GM12878 (cell line): ENCODE data around the gene HMGCL. TPM values are rescaled to one million over a fixed set of nuclear protein-coding genes. Genes with fewer than 3 reads are reported as not detected.
A peak's percentile ranks its signal among the peaks of the same experiment; 100 is the strongest.

ENCODE experiments used
- ATF7 ChIP-seq: fragments of 450-650 bp; IDR thresholded peaks from 2 replicates; pipeline ENCODE4 v1.6.1; 2016; ENCODE audit warnings: low read depth, mild to moderate bottlenecking
- DPF2 ChIP-seq: fragments of 450-650 bp; IDR thresholded peaks from 2 replicates; pipeline ENCODE4 v1.6.1; 2017; ENCODE audit warnings: mild to moderate bottlenecking
- HDGF ChIP-seq: fragments of 450-650 bp; IDR thresholded peaks from 2 replicates; pipeline ENCODE4 v1.6.1; 2016; ENCODE audit warnings: antibody characterized with exemption
- IRF5 ChIP-seq: fragments of 450-650 bp; IDR thresholded peaks from 2 replicates; pipeline ENCODE4 v1.6.1; 2017; ENCODE audit warnings: borderline replicate concordance
- MLLT1 ChIP-seq: fragments of 450-650 bp; IDR thresholded peaks from 2 replicates; pipeline ENCODE4 v1.6.1; 2016; ENCODE audit warnings: mild to moderate bottlenecking
- NFIC ChIP-seq: IDR thresholded peaks from 2 replicates; pipeline ENCODE4 v1.6.1; 2012; ENCODE audit warnings: low read depth, mild to moderate bottlenecking, inconsistent platforms, low read length, moderate library complexity
- POLR2AphosphoS5 ChIP-seq: IDR thresholded peaks from 2 replicates; pipeline ENCODE4 v1.6.1; 2011; ENCODE audit warnings: mild to moderate bottlenecking, low read length, inconsistent platforms
- REST ChIP-seq: IDR thresholded peaks from 2 replicates; pipeline ENCODE4 v1.6.1; 2012; ENCODE audit warnings: mild to moderate bottlenecking, low read depth, low read length
- SMC3 ChIP-seq: IDR thresholded peaks from 2 replicates; pipeline ENCODE4 v1.6.1; 2011; ENCODE audit warnings: low read length, improper control_type of control experiment, borderline replicate concordance
- SUPT20H ChIP-seq: IDR thresholded peaks from 2 replicates; pipeline ENCODE4 v1.6.1; 2011; ENCODE audit warnings: low read depth, mild to moderate bottlenecking, low read length, moderate library complexity, borderline replicate concordance; ENCODE audit not compliant: control insufficient read depth
- SUZ12 ChIP-seq: fragments of 200-600 bp; sonication (generic); IDR thresholded peaks from one replicate; pipeline ENCODE4 v1.6.1; 2018; ENCODE audit warnings: antibody characterized with exemption, mild to moderate bottlenecking; ENCODE audit not compliant: unreplicated experiment
- TAF1 ChIP-seq: IDR thresholded peaks from 2 replicates; pipeline ENCODE4 v1.6.1; 2011; ENCODE audit warnings: mild to moderate bottlenecking, low read depth, low read length, borderline replicate concordance
- TARDBP ChIP-seq: IDR thresholded peaks from 2 replicates; pipeline ENCODE4 v1.6.1; 2016; ENCODE audit warnings: borderline replicate concordance
- USF1 ChIP-seq: IDR thresholded peaks from 2 replicates; pipeline ENCODE4 v1.6.1; 2011; ENCODE audit warnings: borderline replicate concordance, low read depth, mild to moderate bottlenecking, moderate library complexity, mixed read lengths, low read length; ENCODE audit not compliant: insufficient read depth; ENCODE audit errors: extremely low read length
- ZBTB11 ChIP-seq: fragments of 450-650 bp; formaldehyde crosslinking; IDR thresholded peaks from 2 replicates; pipeline ENCODE4 v1.5.0; 2022; ENCODE audit warnings: mild to moderate bottlenecking, missing genetic modification characterization
- polyA plus RNA-seq, 11 experiments: library from polyadenylated mRNA; depleted of rRNA in 4 of 11; unstranded in 6 of 11; stranded (reverse) in 5 of 11; fragments of >200 nt; fragmentation: Nextera tagmentation in 4 of 11; fragmentation: Illumina TruSeq in 1 of 11; extraction: Ambion mirVana in 4 of 11; extraction: Trizol in 1 of 11; gene quantifications; 1 replicate in 1 of 11; 2 replicates in 10 of 11; pipeline versions ENCODE4 v1.2.1 to v1.2.3, GENCODE V29; 2011 to 2016; ENCODE audit warnings: inconsistent platforms in 2 of 11, missing spikeins in 2 of 11, low read depth in 1 of 11
- total RNA-seq, 4 experiments: library from RNA; depleted of rRNA in 3 of 4; stranded (reverse); fragments of >200 nt in 3 of 4; fragmentation: Illumina TruSeq in 1 of 4; extraction: Trizol in 1 of 4; gene quantifications; 2 replicates each; pipeline versions ENCODE4 v1.2.1 to v1.2.3, GENCODE V29; 2013 to 2021

HMGCL gene
- total and polyA plus RNA-seq, 10 of the 15 experiments (the other 5 are each of a cell fraction or from before 2014, with no cell fraction given) = 29.4 to 127 (median 36.4) TPM

- TF ChIP-seq REST = no peak
- TF ChIP-seq USF1 = no peak
- TF ChIP-seq NFIC = peak; percentile 77; the same call in 1 of the 2 replicates
- no peak for TF ChIP-seq IRF5
- TF ChIP-seq SMC3 = 0 out of 2 replicates have a peak, but pooled peaks have one; percentile 11
- peak; percentile 26; the same call in 1 of the 2 replicates for TF ChIP-seq DPF2
- no peak for TF ChIP-seq ZBTB11 (CRISPR knock-in tag)
- TF ChIP-seq TARDBP = no peak
- no peak for TF ChIP-seq SUPT20H
- TF ChIP-seq MLLT1 = peak; percentile 78
- peak; percentile 87 for TF ChIP-seq ATF7
- TF ChIP-seq POLR2AphosphoS5 = peak; percentile 16; the same call in 1 of the 2 replicates
- no peak for TF ChIP-seq HDGF
- no peak for TF ChIP-seq SUZ12
- peak; percentile 47; the same call in 1 of the 2 replicates for TF ChIP-seq TAF1
Measured at GRCh38 chr1:23825762-23826522, 713 bp upstream of the HMGCL start (continued).
